Liver (tissue), 9 donors: ENCODE results near the gene PAK4. TPM values are rescaled to one million over a fixed set of nuclear protein-coding genes. Genes with fewer than 3 reads are reported as not detected.

ENCODE experiments used
- DNase-seq: peaks from one replicate; pipeline ENCODE4 v3.0.0-alpha.2; 2017; ENCODE audit warnings: low spot score
- H3K27ac ChIP-seq, 2 donors: one replicate each; pipeline ENCODE4 v1.7.0; 2013; ENCODE audit warnings: inconsistent platforms in 2 of 2, low read length in 2 of 2, control low read depth in 1 of 2, low read depth in 1 of 2, mild to moderate bottlenecking in 1 of 2
- H3K27me3 ChIP-seq, 4 donors: one replicate each; pipeline versions ENCODE4 v1.6.1 to v1.7.0; 2013; ENCODE audit warnings: low read length in 3 of 4, inconsistent platforms in 1 of 4, mild to moderate bottlenecking in 1 of 4, moderate library complexity in 1 of 4; ENCODE audit not compliant: control insufficient read depth in 4 of 4, insufficient read depth in 4 of 4
- H3K36me3 ChIP-seq, 4 donors: one replicate each; pipeline versions ENCODE4 v1.6.1 to v1.7.0; 2013; ENCODE audit warnings: low read length in 3 of 4, mild to moderate bottlenecking in 3 of 4, low read depth in 1 of 4, moderate library complexity in 1 of 4; ENCODE audit not compliant: control insufficient read depth in 4 of 4, insufficient read depth in 3 of 4
- H3K4me1 ChIP-seq, 4 donors: one replicate each; pipeline versions ENCODE4 v1.6.1 to v1.7.0; 2013; ENCODE audit warnings: low read length in 3 of 4, mild to moderate bottlenecking in 3 of 4, moderate library complexity in 1 of 4; ENCODE audit not compliant: control insufficient read depth in 4 of 4, insufficient read depth in 4 of 4
- H3K4me3 ChIP-seq, 3 donors: one replicate each; pipeline versions ENCODE4 v1.6.1 to v1.7.0; 2013; ENCODE audit warnings: low read length in 3 of 3, control low read depth in 1 of 3, low read depth in 1 of 3, mild to moderate bottlenecking in 1 of 3
- H3K9ac ChIP-seq, 2 donors: one replicate each; pipeline ENCODE4 v1.7.0; 2013; ENCODE audit warnings: low read length in 2 of 2, mild to moderate bottlenecking in 2 of 2, moderate library complexity in 2 of 2, control low read depth in 1 of 2, low read depth in 1 of 2
- H3K9me3 ChIP-seq, 4 donors: one replicate each; pipeline versions ENCODE4 v1.6.1 to v1.7.0; 2013; ENCODE audit warnings: low read length in 3 of 4; ENCODE audit not compliant: control insufficient read depth in 4 of 4
- CTCF ChIP-seq: fragments of 150-350 bp; IDR thresholded peaks from 2 replicates; pipeline ENCODE4 v1.5.1; 2017; ENCODE audit warnings: improper control_type of control experiment, low read depth, low read length; ENCODE audit not compliant: missing input control
- FOXA1 ChIP-seq: IDR thresholded peaks from 2 replicates; pipeline ENCODE4 v1.6.1; 2016; ENCODE audit warnings: antibody characterized with exemption
- FOXA2 ChIP-seq: IDR thresholded peaks from 2 replicates; pipeline ENCODE4 v1.6.1; 2016; ENCODE audit warnings: antibody characterized with exemption
- HNF4G ChIP-seq: IDR thresholded peaks from 2 replicates; pipeline ENCODE4 v1.6.1; 2016; ENCODE audit warnings: antibody characterized with exemption
- JUND ChIP-seq, 2 donors: IDR thresholded peaks; 2 replicates each; pipeline ENCODE4 v1.6.1; 2016; ENCODE audit warnings: antibody characterized with exemption in 2 of 2
- MAX ChIP-seq: IDR thresholded peaks from 2 replicates; pipeline ENCODE4 v1.6.1; 2016; ENCODE audit warnings: antibody characterized with exemption
- NR2F2 ChIP-seq: IDR thresholded peaks from 2 replicates; pipeline ENCODE4 v1.6.1; 2016; ENCODE audit warnings: antibody characterized with exemption
- RAD21 ChIP-seq, 2 donors: IDR thresholded peaks; 2 replicates each; pipeline ENCODE4 v1.6.1; 2016; ENCODE audit warnings: antibody characterized with exemption in 2 of 2, mild to moderate bottlenecking in 2 of 2
- REST ChIP-seq: IDR thresholded peaks from 2 replicates; pipeline ENCODE4 v1.6.1; 2016; ENCODE audit warnings: antibody characterized with exemption, mild to moderate bottlenecking
- RXRA ChIP-seq, 2 donors: IDR thresholded peaks; 2 replicates each; pipeline ENCODE4 v1.6.1; 2017 to 2018; ENCODE audit warnings: antibody characterized with exemption in 2 of 2, mild to moderate bottlenecking in 1 of 2
- SP1 ChIP-seq: IDR thresholded peaks from 2 replicates; pipeline ENCODE4 v1.6.1; 2018; ENCODE audit warnings: antibody characterized with exemption, mild to moderate bottlenecking
- TAF1 ChIP-seq: conservative IDR thresholded peaks from 2 replicates; pipeline ENCODE4 v1.6.1; 2016; ENCODE audit warnings: antibody characterized with exemption, mild to moderate bottlenecking
- YY1 ChIP-seq: IDR thresholded peaks from 2 replicates; pipeline ENCODE4 v1.6.1; 2016; ENCODE audit warnings: antibody characterized with exemption, mild to moderate bottlenecking
- WGBS: extraction: QIAGEN DNeasy Blood & Tissue Kit; methylation state at CpG from one replicate; pipeline ENCODE4 v1.1.7; 2013; 5-methylcytosine and 5-hydroxymethylcytosine counted together
- polyA plus RNA-seq, 2 donors: library from polyadenylated mRNA; stranded (reverse) in 1 of 2; unstranded in 1 of 2; fragments of 200-250 nt in 1 of 2; fragments of >200 nt in 1 of 2; fragmentation: Nextera tagmentation in 1 of 2; extraction: Ambion mirVana in 1 of 2; gene quantifications; one replicate each; pipeline versions ENCODE4 v1.2.1 to v1.2.3, GENCODE V29; 2013 to 2015
- total RNA-seq, 2 donors: library from RNA; depleted of rRNA; stranded (reverse); fragments of >200 nt; gene quantifications; one replicate each; pipeline ENCODE4 v1.2.3, GENCODE V29; 2014
- TF ChIP-seq, protein P1 (sequence below): IDR thresholded peaks from 2 replicates; pipeline ENCODE4 v1.6.1; 2016; ENCODE audit warnings: antibody characterized with exemption
- donor health status: healthy.
- donor health status: healthy.
- donor health status: healthy.
- donor health status: healthy.
- donor health status: healthy.

The PAK4 gene
- total and polyA plus RNA-seq, 4 donors, result 5.4 to 16.6 (median 7.7) TPM

- Histone ChIP-seq H3K36me3 (no peaks in the 10 kb centered on the region), H3K9ac (no peak overlapping the region), H3K4me1 (peaks cover 0 to 10% (median 2%) of the 10 kb centered on the region in 4 donors), H3K4me3 (no peak overlapping the region), H3K9me3 (no peaks in the 10 kb centered on the region), H3K27ac (no peak overlapping the region), H3K27me3 (peaks cover 0 to 17% (median 4%) of the 10 kb centered on the region in 4 donors)
- WGBS, result 34% methylated on average over 7 of the region's 7 CpGs
- DNase-seq, result no peak
- TF ChIP-seq FOXA1, result no peak
- no peak for TF ChIP-seq FOXA2
- no peak for TF ChIP-seq SP1
- no peak for TF ChIP-seq JUND (IDR thresholded peaks at IDR 0.05)
- no peak for TF ChIP-seq REST
- no peak for TF ChIP-seq RAD21 (IDR thresholded peaks at IDR 0.05)
- TF ChIP-seq YY1, result no peak
- TF ChIP-seq TAF1, result no peak
- TF ChIP-seq NR2F2, result no peak
- TF ChIP-seq HNF4G, result no peak
- TF ChIP-seq, protein P1, sequence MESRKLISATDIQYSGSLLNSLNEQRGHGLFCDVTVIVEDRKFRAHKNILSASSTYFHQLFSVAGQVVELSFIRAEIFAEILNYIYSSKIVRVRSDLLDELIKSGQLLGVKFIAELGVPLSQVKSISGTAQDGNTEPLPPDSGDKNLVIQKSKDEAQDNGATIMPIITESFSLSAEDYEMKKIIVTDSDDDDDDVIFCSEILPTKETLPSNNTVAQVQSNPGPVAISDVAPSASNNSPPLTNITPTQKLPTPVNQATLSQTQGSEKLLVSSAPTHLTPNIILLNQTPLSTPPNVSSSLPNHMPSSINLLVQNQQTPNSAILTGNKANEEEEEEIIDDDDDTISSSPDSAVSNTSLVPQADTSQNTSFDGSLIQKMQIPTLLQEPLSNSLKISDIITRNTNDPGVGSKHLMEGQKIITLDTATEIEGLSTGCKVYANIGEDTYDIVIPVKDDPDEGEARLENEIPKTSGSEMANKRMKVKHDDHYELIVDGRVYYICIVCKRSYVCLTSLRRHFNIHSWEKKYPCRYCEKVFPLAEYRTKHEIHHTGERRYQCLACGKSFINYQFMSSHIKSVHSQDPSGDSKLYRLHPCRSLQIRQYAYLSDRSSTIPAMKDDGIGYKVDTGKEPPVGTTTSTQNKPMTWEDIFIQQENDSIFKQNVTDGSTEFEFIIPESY, result no peak
- no peak for TF ChIP-seq RXRA (IDR thresholded peaks at IDR 0.05)
- TF ChIP-seq MAX, result no peak
Measured at GRCh38 chr19:39196320-39196719, 70.7 kb downstream of the PAK4 start.

DNA sequence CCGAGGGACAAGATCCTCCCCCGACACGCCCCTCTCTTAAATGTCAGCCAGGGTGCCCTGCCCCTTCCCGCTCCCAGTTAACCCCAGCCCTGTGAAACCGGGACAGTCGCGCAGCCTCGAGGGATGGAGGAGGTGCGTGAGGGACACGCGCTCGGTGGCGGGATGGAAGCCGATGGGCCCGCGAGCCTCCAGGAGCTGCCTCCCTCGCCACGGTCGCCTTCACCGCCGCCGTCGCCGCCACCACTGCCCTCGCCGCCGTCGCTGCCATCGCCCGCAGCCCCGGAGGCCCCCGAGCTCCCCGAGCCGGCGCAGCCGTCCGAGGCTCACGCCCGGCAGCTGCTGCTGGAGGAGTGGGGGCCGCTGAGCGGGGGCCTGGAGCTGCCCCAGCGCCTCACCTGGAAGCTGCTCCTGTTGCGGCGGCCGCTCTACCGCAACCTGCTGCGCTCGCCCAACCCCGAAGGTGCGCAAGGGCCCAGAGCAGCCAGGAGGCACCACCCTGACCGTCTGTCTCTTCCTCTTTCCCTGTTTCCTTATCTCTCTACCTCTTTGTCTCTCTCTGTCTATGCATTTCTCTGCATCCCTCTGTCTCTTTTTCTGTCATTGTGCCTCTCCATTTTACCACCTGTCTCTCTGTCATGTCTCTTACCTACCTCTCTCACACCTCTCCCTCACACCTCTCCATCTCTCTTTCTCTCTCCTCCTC lies 71.4 kb downstream of the PAK4 start, which contains the start of gene NCCRP1:
Gene NCCRP1 (plus strand): TSS at position 105 of the 703 bp plus-strand sequence. CDS start 19 bp downstream, at position 124.
- Histone ChIP-seq H3K4me3 (no peak within 1 kb of the TSS), H3K4me1 (peaks cover 0 to 10% (median 2%) of the 10 kb centered on the region in 4 donors), H3K9ac (no peak within 1 kb of the TSS), H3K27ac (no peak within 1 kb of the TSS), H3K27me3 (peaks cover 0 to 17% (median 4%) of the 10 kb centered on the region in 4 donors), H3K9me3 (no peaks in the 10 kb centered on the region), H3K36me3 (no peaks in the 10 kb centered on the region)
- WGBS, result 7% methylated on average over 51 of the region's 51 CpGs
- no peak for DNase-seq
- TF ChIP-seq JUND (IDR thresholded peaks at IDR 0.05) (no peak), NR2F2 (no peak), CTCF (no peak), HNF4G (no peak)
